ENCODE measurements around the gene ZNRF3.
"Not testable (repeated sequence)": the region's sequence is repeated elsewhere in the genome, so short reads cannot be mapped to it uniquely, and the experiment has no call there.

DNA sequence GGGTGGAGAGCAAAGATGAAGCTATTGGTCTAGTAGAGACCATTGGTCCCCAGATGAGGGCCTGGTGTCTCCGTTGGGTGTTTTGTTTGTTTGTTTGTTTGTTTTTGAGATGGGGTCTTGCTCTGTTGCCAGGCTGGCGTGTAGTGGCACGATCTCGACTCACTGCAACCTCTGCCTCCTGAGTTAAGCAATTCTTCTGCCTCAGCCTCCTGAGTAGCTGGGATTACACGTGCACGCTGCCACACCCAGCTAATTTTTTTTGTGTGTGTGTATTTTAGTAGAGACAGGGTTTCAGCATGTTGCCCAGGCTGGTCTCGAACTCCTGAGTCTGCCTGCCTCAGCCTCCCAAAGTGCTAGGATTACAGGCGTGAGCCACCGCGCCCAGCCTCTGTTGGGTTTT lies 25.4 kb downstream of the ZNRF3 start:
- TF ChIP-seq, protein P1, sequence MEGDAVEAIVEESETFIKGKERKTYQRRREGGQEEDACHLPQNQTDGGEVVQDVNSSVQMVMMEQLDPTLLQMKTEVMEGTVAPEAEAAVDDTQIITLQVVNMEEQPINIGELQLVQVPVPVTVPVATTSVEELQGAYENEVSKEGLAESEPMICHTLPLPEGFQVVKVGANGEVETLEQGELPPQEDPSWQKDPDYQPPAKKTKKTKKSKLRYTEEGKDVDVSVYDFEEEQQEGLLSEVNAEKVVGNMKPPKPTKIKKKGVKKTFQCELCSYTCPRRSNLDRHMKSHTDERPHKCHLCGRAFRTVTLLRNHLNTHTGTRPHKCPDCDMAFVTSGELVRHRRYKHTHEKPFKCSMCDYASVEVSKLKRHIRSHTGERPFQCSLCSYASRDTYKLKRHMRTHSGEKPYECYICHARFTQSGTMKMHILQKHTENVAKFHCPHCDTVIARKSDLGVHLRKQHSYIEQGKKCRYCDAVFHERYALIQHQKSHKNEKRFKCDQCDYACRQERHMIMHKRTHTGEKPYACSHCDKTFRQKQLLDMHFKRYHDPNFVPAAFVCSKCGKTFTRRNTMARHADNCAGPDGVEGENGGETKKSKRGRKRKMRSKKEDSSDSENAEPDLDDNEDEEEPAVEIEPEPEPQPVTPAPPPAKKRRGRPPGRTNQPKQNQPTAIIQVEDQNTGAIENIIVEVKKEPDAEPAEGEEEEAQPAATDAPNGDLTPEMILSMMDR (IDR thresholded peaks at IDR 0.05; ENCODE audit: low read depth, low read length): not testable (repeated sequence)
- TF ChIP-seq EZH2phosphoT487 (IDR thresholded peaks at IDR 0.05; ENCODE audit: low read depth): not testable (repeated sequence)
